Mesenteric fat pad (tissue), 1 donor: ENCODE measurements around the gene BMPR1B. TPM values are rescaled to one million over a fixed set of nuclear protein-coding genes. Genes with fewer than 3 reads are reported as not detected.
"Not testable (repeated sequence)": the region's sequence is repeated elsewhere in the genome, so short reads cannot be mapped to it uniquely, and the experiment has no call there.

Experiments
- DNase-seq: peaks from one replicate; pipeline ENCODE4 v3.0.0-alpha.2; 2020; ENCODE audit warnings: low spot score
- total RNA-seq: library from RNA; stranded (reverse); fragmentation: NEBNext Ultra II Directional; extraction: Animal tissue kit (Norgen Biotek cat#: 25700); gene quantifications from one replicate; pipeline ENCODE4 v1.2.1, GENCODE V29; 2021
- donor health status: DM: yes; HTN: yes; CAD: no.

Gene BMPR1B
- total RNA-seq, 1 donor from 2014 or later: 0.45 TPM

GRCh38 chr4:95124906-95125504, 367.2 kb downstream of the BMPR1B start:
- no peak for DNase-seq

GRCh38 chr4:95129031-95129430, 371.3 kb downstream of the BMPR1B start:
- DNase-seq: no peak

GRCh38 chr4:95129821-95130311, 372.1 kb downstream of the BMPR1B start:
- no peak for DNase-seq

GRCh38 chr4:95134016-95134415, 376.3 kb downstream of the BMPR1B start:
- not testable (repeated sequence) for DNase-seq

- DNase-seq: not testable (repeated sequence)
Measured at GRCh38 chr4:95139424-95139823, 381.7 kb downstream of the BMPR1B start.

- no peak for DNase-seq
Measured at GRCh38 chr4:95141361-95141760, 383.6 kb downstream of the BMPR1B start.

GRCh38 chr4:95142932-95143331, 385.2 kb downstream of the BMPR1B start:
- DNase-seq: no peak

GRCh38 chr4:95151255-95151654, 393.5 kb downstream of the BMPR1B start:
- DNase-seq: no peak

- DNase-seq: no peak
Measured at GRCh38 chr4:95153182-95153581, 395.4 kb downstream of the BMPR1B start.

- no peak for DNase-seq
Measured at GRCh38 chr4:95155759-95156451, 398.1 kb downstream of the BMPR1B start.

GRCh38 chr4:95156452-95156765, 398.7 kb downstream of the BMPR1B start:
- no peak for DNase-seq

- DNase-seq: no peak
Measured at GRCh38 chr4:95157596-95157995, 399.8 kb downstream of the BMPR1B start.

GRCh38 chr4:95158045-95158444, 400.3 kb downstream of the BMPR1B start:
- no peak for DNase-seq

GRCh38 chr4:95158626-95159025, 400.9 kb downstream of the BMPR1B start:
- DNase-seq: no peak

- no peak for DNase-seq
Measured at GRCh38 chr4:95159384-95159783, 401.6 kb downstream of the BMPR1B start.

- no peak for DNase-seq
Measured at GRCh38 chr4:95161781-95162469, 404.2 kb downstream of the BMPR1B start.

- no peak for DNase-seq
Measured at GRCh38 chr4:95162867-95163266, 405.1 kb downstream of the BMPR1B start.

- DNase-seq: no peak
Measured at GRCh38 chr4:95165926-95166524, 408.3 kb downstream of the BMPR1B start.

- DNase-seq: no peak
Measured at GRCh38 chr4:95167805-95168204, 410.1 kb downstream of the BMPR1B start.

GRCh38 chr4:95170176-95170575, 412.4 kb downstream of the BMPR1B start:
- no peak for DNase-seq

- not testable (repeated sequence) for DNase-seq
Measured at GRCh38 chr4:95171377-95171776, 413.6 kb downstream of the BMPR1B start.

GRCh38 chr4:95178938-95179337, 421.2 kb downstream of the BMPR1B start:
- no peak for DNase-seq
